ENCODE measurements around the gene SLC33A1. TPM values are rescaled to one million over a fixed set of nuclear protein-coding genes. Genes with fewer than 3 reads are reported as not detected.

SLC33A1 gene
- total RNA-seq, 2 donors from 2014 or later, result 24.6 to 24.8 TPM

DNA sequence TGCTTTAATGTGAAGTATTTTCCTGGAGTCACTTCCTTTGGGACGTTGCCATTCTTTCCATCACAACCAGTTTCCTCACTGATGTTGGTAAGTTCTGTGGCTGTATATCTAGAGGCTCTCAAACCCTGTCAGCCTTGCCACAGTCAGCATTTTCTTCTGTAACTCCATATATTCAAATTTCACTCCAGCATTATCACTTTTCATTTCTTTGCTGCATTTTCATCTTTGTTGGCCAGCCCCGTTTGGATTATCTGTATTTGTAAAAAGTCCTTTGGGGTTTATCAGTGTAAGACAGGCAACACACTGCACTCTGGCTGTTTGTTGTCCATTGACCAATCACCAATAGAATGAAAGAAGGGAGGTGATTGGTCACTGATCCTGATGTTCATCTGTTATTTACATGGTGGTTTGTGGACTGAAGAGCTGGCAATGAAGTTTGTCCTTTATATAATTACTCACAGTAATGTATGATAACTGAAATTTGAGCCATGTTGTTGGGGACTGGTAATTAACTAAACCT is 36.5 kb upstream of the SLC33A1 start:
- DNase-seq, result no peak
- peaks cover 12% of the 10 kb centered on the region for H3K4me1 Mint-ChIP-seq
- TF ChIP-seq, protein P1, sequence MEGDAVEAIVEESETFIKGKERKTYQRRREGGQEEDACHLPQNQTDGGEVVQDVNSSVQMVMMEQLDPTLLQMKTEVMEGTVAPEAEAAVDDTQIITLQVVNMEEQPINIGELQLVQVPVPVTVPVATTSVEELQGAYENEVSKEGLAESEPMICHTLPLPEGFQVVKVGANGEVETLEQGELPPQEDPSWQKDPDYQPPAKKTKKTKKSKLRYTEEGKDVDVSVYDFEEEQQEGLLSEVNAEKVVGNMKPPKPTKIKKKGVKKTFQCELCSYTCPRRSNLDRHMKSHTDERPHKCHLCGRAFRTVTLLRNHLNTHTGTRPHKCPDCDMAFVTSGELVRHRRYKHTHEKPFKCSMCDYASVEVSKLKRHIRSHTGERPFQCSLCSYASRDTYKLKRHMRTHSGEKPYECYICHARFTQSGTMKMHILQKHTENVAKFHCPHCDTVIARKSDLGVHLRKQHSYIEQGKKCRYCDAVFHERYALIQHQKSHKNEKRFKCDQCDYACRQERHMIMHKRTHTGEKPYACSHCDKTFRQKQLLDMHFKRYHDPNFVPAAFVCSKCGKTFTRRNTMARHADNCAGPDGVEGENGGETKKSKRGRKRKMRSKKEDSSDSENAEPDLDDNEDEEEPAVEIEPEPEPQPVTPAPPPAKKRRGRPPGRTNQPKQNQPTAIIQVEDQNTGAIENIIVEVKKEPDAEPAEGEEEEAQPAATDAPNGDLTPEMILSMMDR (conservative IDR thresholded peaks at IDR 0.05), result no peak
- H3K9me3 Mint-ChIP-seq, result peaks cover 2% of the 10 kb centered on the region
- peaks cover 5% of the 10 kb centered on the region for H3K9me3 ChIP-seq (ENCODE audit: control insufficient read depth, low read length)
- H3K9ac ChIP-seq (ENCODE audit: extremely low read depth, low read length, poor library complexity, severe bottlenecking), result no peak overlapping the region
- H3K36me3 ChIP-seq (ENCODE audit: control insufficient read depth, insufficient read depth, low read length), result peaks cover 29% of the 10 kb centered on the region
- H3K27me3 Mint-ChIP-seq (ENCODE audit: insufficient read depth), result no peaks in the 10 kb centered on the region
- H3K27ac Mint-ChIP-seq, result no peak overlapping the region
- 80% methylated on average over 1 to 2 of the region's 2 CpGs for WGBS, 2 experiments (ENCODE audit: insufficient coverage in 1 of 2, insufficient read length in 1 of 2)
- no peak overlapping the region for H3K4me3 Mint-ChIP-seq
- no peaks in the 10 kb centered on the region for H3K27me3 ChIP-seq (ENCODE audit: control insufficient read depth, insufficient read depth, low read length, poor library complexity, severe bottlenecking)
- H3K4me1 ChIP-seq (ENCODE audit: control insufficient read depth, insufficient read depth, low read length), result no peaks in the 10 kb centered on the region
- H3K4me3 ChIP-seq (ENCODE audit: low read length), result no peak overlapping the region
- no peak overlapping the region for H3K27ac ChIP-seq (ENCODE audit: low read depth, low read length)
- peaks cover 24% of the 10 kb centered on the region for H3K36me3 Mint-ChIP-seq (ENCODE audit: low read depth)

DNA sequence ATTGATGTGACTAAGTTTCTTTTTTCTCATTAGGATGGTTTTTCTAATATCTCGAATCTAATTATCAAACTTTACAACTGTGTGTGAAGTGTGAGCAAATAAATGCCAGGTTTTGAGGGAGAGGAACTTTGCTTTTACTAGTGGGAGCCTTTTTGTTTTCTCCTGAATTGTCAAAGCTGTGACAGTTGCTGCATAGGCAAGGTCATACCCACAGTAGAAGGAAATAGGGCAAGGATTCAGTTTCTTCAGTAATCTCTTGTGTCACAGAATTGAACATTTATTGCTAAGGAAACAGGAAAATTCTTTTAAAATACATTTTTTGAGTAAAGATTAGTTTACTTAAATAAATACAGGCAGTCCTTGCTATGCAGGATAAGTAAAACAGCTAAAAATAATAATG is 35.7 kb upstream of the SLC33A1 start:
- no peak for DNase-seq
- H3K9ac ChIP-seq (ENCODE audit: extremely low read depth, low read length, poor library complexity, severe bottlenecking), result no peak overlapping the region
- no peak overlapping the region for H3K27ac ChIP-seq (ENCODE audit: low read depth, low read length)
- H3K4me3 Mint-ChIP-seq, result no peak overlapping the region
- H3K4me1 ChIP-seq (ENCODE audit: control insufficient read depth, insufficient read depth, low read length), result no peaks in the 10 kb centered on the region
- H3K27me3 ChIP-seq (ENCODE audit: control insufficient read depth, insufficient read depth, low read length, poor library complexity, severe bottlenecking), result no peaks in the 10 kb centered on the region
- 80% methylated on average over 1 of the region's 1 CpG; no CpG with 5 or more reads in 1 of the 2 experiments for WGBS, 2 experiments (ENCODE audit: insufficient coverage in 1 of 2, insufficient read length in 1 of 2)
- peaks cover 2% of the 10 kb centered on the region for H3K9me3 Mint-ChIP-seq
- no peak overlapping the region for H3K27ac Mint-ChIP-seq
- TF ChIP-seq, protein P1 (conservative IDR thresholded peaks at IDR 0.05), result no peak
- peaks cover 12% of the 10 kb centered on the region for H3K4me1 Mint-ChIP-seq
- H3K36me3 ChIP-seq (ENCODE audit: control insufficient read depth, insufficient read depth, low read length), result peaks cover 21% of the 10 kb centered on the region
- peaks cover 17% of the 10 kb centered on the region for H3K36me3 Mint-ChIP-seq (ENCODE audit: low read depth)
- no peak overlapping the region for H3K4me3 ChIP-seq (ENCODE audit: low read length)
- no peaks in the 10 kb centered on the region for H3K27me3 Mint-ChIP-seq (ENCODE audit: insufficient read depth)
- H3K9me3 ChIP-seq (ENCODE audit: control insufficient read depth, low read length), result peaks cover 5% of the 10 kb centered on the region

DNA sequence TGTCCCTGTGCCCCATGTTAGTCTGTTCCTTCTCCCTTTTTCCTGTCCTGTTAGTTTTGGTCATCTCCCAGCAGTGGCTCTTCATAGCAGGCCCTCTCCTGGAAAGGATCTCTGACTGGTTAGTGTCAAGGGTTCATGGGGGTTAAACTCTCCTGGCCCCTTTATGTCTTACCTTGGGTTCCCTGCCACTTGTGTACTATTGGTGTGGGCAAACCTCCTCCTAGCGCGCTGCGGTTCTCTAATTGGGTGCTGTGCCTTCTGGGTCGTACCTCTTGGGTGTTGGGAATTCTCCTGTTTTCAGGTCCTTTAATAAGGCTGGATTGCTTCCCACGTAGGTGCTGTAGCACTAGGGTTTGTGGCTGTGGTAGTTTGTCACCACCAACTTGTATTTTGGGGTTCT is 35.0 kb upstream of the SLC33A1 start:
- TF ChIP-seq, protein P1 (conservative IDR thresholded peaks at IDR 0.05), result no peak
- WGBS, 2 experiments (ENCODE audit: insufficient coverage in 1 of 2, insufficient read length in 1 of 2), result 97 to 100% methylated on average over 1 to 5 of the region's 5 CpGs
- H3K4me3 Mint-ChIP-seq, result no peak overlapping the region
- DNase-seq, result no peak
- peaks cover 10% of the 10 kb centered on the region for H3K36me3 Mint-ChIP-seq (ENCODE audit: low read depth)
- Histone ChIP-seq H3K4me3 (ENCODE audit: low read length) (no peak overlapping the region), H3K27ac (ENCODE audit: low read depth, low read length) (no peak overlapping the region), H3K4me1 (ENCODE audit: control insufficient read depth, insufficient read depth, low read length) (no peaks in the 10 kb centered on the region), H3K27me3 (ENCODE audit: control insufficient read depth, insufficient read depth, low read length, poor library complexity, severe bottlenecking) (no peaks in the 10 kb centered on the region), H3K9ac (ENCODE audit: extremely low read depth, low read length, poor library complexity, severe bottlenecking) (no peak overlapping the region), H3K36me3 (ENCODE audit: control insufficient read depth, insufficient read depth, low read length) (peaks cover 14% of the 10 kb centered on the region), H3K9me3 (ENCODE audit: control insufficient read depth, low read length) (peaks cover 4% of the 10 kb centered on the region)
- H3K9me3 Mint-ChIP-seq, result no peaks in the 10 kb centered on the region
- no peaks in the 10 kb centered on the region for H3K27me3 Mint-ChIP-seq (ENCODE audit: insufficient read depth)
- peak overlapping the region; percentile 37 for H3K27ac Mint-ChIP-seq
- peaks cover 12% of the 10 kb centered on the region for H3K4me1 Mint-ChIP-seq
